HG03558 (cell line): ENCODE measurements around the gene SPTLC1.

Source experiments
- ATAC-seq: cut with Tn5 transposase; IDR thresholded peaks from one replicate; pipeline ENCODE4 v1.9.1; 2021; ENCODE audit warnings: moderate number of reproducible peaks; ENCODE audit not compliant: unreplicated experiment; ENCODE audit errors: extremely low read depth

Gene SPTLC1

DNA sequence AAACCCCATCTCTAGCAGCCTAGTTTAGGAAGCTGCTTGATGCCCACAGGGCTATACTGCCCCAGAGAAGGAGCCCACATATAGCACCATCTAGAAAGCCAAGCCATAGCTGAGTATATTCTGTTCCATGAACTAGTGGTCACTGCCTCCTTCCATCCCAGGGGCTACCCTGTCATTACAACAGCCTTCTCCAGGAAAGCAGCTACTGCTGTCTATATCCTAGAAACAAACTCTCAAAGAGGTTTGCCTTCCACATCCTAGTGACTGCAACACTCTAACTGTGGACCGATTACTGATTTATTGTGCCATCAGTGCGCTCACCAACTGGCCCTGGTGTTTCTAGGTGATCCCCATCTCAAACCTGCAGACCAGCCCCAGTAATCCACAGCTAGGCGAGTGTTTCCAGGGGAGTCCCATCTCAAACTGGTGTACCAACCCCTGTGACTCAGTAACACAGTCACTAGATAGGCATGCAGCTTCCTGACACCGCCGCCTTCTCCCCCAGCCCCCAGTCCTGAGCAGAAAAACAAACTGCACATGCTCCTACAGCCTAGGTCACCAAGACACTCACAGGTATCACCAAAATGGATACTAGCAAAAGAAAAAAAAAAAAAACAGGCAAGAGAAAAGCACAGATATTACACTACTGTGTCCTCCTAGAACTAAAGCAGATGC, 14.8 kb downstream of the SPTLC1 start:
- no peak for ATAC-seq

DNA sequence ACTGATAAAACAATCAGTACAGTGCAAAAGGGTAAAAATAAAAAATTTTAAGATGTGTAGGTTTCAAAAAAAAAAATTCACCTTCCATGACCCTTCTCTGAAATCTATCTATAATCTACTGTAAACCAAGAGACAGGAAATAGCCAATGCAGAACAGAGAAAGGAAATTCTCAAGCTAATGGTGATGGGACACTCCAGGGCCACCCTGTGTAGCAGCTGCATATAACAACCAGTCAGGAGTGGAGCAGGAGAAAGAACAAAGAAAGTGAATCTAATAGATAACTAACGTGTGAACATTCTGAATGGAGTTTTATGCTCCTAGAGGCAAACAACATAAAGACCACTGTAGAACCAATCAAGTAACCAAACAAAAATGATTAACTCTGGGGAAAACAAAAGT, 16.6 kb downstream of the SPTLC1 start:
- no peak for ATAC-seq

DNA sequence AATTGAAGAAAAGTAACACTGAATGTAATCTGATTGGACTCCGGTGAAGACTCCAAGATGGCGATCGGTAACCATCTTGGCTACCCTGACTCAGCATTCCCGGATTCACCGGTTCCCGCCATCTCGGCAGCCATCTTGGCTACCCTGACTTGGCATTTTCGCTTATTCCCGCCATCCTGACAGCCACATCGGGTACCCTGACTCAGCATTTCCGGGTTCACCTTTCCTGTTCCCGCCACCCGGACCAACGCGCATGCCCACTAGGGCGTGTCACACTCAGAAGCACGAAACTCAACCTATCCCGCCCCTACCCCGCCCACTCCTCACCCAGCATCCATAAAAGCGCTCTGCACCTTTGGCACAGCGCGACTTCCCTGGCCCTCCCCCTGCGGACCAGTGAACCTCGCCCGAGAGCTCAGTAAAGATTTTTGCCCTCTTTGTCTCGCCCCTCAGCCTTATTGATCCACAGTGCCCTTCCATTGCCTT, 17.2 kb downstream of the SPTLC1 start:
- no peak for ATAC-seq

DNA sequence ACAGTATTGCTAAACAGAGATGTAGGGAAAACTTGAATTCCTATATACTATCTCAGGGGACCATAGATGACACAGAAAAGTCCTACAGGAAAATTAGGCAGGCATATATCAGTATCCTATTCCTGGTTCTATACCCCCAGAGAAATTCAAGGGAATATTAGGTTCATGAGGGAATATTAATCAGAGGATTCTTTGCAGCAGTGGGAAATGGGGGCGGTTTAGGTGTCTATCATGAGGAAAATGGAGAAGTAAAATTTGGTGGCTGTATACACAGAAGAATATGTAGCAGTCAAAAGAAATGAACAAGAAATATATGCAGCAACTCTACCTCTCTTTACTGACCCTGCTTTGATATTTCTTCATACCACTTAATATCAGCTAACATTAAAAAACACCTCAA, 20.0 kb downstream of the SPTLC1 start:
- ATAC-seq: no peak

DNA sequence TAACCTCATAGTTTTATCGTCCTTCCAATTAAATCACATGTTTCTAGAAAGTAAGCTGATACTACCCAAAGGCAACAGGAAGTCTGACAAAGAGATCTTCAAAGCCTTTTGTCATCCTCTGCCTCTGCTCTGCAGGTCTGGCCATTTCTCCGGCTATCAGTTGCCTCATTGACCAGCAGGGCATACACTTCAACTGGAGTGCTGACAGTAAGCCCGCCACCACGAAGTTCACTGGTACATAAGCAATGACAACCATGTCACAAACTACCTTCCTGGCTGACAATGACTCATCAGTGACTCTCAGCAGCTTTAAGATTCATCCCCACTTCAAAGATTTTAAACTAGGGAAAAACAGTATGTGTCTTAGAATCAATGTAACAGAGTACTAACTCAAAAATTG, 20.6 kb downstream of the SPTLC1 start:
- ATAC-seq: no peak

DNA sequence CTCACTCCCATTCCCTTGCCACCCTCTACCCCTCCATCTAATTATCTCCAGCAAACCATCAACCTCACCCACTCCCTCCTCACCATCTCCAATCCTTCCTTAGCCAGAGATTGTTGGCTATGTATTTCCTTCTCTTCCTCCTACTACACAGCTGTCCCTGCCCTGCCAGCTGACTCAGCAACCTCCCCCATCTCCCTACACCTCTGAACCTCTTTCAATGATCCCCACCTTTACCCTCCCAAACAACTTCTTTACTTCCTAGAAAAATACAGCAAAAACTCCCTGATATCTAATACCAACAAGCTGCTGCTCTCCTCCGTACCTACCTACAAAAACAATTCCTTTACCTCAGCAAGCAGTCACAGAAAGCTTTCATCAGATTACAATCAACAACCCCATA, 37.3 kb downstream of the SPTLC1 start:
- no peak for ATAC-seq

DNA sequence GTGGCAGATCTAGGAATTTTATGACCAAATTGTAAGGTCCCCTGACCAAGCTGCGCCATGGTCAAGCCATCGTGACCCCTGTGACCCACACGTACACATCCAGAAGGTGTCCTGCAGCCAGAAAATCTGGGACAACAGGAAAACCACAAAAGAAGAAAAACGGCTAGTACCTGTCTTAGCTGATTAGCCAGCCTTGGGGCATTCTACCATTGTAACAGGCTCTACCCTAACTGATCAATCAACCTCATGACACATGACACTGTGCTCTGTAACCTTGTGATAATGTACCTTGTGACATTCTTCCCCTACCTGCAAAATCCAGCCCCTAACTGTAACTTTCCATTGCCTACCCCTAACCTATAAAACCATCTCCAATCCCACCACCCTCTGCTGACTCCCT, 43.6 kb downstream of the SPTLC1 start:
- no peak for ATAC-seq

DNA sequence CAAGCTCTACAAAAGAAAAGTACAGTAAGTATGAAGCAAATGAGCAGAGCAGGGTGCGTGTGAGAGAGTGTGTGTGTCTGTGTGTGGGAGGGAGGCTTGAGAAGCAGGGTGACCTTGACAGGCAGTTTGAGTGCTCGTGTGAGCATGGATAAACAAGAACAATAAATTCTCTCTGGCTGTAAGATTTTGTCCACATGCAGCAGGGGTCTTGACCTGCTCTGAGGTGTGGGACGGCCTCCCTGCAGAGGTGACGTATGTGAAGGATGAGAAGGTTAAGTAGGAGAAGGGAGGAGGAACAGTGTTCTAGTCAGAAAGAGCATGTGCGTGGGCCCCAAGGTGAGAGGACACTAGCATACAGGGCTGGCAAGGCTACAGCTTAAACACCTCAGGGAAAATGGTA, 49.0 kb downstream of the SPTLC1 start:
- no peak for ATAC-seq

DNA sequence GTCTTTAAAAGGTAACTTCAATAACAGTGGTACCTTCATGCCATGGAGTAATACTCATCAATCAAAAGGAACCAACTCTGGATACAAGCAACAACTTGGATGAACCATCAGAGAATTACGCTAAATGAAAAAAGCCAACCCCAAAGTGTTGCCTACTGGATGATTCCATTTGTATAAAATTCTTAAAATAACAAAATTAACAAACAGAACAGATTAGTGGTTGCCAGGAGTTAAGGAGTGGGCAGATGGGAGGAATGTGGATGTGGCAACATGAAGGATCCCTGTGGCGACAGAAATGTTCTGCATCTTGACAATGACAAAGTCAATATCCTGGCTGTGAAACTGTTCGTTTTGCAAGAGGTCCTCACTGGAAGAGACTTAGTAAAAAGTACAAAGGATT, 50.5 kb downstream of the SPTLC1 start:
- no peak for ATAC-seq

DNA sequence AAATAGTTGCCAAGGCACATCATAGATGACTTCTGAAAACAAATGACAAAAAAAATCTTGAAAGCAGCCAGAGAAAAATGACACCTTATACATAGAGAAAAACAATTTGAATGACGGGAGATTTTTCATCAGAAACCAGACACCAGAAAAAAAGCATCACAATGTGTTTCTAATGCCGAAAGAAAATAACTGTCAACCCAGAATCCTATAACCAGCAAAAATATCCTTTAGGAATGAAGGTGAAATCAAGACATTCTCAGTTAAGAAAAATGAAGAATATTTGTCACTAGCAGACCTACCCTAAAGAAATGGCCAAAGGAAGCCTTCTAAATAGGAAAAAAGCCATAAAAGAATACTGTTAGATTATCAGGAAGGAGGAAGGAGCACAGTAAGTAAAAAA, 54.0 kb downstream of the SPTLC1 start:
- ATAC-seq: no peak

DNA sequence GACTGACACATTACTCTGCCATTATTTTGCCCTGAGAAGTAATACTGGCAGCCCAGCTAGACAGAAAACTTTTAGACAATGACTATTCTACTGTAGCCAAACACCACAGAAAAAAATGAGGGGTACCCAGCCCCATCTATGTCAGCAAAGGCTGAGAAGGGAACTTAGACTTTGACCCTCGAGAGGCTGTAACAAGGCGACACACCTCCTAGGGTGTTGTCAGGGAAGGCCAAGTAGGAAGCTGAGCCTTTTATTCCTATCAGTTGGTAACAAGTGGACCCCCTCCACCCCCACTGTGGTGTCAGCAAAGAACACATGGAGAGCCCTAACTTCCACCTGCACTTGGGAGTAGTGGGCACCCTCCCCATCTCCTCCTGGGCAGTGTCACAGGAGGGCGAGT, 55.6 kb downstream of the SPTLC1 start:
- no peak for ATAC-seq

DNA sequence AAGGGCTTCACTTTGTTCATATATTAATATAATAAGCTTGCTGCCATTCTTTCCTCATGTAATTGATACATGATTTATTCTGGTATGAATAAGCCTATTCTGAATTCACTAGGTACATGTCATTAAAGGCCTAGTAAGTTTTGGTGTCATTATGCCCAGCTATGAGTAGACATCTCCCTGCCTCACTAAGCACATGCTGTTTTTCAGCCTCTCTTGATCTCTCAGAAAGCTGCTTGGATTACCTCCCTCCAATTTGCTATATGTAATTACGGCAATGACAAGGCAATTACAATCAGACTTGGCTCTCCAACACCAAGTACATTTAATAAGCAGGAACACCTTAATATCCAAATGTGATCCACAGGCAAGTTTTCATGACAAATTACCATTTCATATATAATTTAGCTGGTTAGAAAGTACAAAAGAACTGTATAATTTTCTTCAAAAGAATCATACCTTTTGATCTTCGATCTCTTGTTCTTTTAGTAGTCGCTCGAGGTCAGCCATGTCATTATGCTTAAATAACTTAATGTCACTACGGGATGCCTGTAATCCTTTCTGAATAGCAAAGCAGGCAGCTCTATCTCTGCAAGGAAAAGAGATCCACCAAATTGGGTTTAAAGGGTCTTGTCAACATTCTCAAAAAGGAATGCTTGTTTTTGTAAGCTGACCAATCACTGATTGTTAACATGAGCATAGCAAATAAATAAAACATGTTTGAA, 56.3 kb downstream of the SPTLC1 start:
- no peak for ATAC-seq

DNA sequence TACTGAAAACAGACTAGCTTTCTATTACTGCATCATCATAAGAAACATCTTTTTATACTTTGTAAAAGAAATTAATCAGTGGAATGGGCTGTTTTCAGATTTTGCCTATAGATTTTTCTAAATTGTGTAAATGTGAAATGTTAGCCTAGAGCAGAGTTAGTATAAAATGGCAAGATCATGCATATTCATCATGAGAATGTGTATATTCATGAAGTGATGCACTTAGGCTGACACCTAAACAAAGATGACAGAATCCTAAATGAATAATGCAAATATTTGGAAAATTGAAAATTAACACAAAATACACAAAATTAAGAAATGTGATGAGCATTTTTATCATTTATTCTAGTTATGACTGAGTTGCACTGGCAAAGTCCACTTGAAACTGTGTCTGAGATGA, 57.2 kb downstream of the SPTLC1 start:
- ATAC-seq: no peak

DNA sequence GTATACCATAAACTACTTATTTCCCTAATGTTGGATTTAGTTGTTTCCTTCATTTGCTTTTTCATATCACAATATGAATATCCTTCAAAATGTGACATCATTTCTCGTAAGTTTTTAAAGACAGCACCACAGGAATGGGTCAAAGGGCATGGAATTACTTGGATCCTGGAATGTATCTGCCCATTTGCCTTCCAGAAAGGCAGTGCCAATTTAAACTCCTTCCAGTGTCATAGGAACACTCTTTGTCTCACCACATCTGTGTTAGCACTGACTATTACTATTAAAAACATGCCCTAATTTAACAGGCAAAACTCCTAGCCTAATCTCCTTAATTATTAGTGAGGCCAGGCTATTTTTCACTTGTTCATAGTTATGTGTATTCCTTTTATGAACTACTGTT, 58.0 kb downstream of the SPTLC1 start:
- no peak for ATAC-seq

DNA sequence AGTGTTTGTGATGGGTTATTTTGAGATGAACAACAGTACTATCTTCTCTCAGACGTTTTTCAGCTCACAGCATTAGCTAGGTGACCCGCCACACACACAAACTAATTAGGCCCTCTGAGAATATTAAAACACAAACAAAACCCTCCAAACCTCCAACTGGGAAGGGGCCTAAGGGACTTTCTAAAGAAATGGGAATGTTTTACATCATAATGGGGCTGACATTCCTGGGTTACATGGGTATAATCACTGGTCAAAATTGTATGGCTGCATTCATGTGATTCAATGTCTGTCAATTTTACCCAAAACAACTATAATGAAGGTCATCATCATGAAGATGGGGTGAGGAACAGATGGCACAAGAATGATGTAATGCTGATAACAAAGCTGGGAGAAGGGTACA, 59.6 kb downstream of the SPTLC1 start:
- no peak for ATAC-seq

DNA sequence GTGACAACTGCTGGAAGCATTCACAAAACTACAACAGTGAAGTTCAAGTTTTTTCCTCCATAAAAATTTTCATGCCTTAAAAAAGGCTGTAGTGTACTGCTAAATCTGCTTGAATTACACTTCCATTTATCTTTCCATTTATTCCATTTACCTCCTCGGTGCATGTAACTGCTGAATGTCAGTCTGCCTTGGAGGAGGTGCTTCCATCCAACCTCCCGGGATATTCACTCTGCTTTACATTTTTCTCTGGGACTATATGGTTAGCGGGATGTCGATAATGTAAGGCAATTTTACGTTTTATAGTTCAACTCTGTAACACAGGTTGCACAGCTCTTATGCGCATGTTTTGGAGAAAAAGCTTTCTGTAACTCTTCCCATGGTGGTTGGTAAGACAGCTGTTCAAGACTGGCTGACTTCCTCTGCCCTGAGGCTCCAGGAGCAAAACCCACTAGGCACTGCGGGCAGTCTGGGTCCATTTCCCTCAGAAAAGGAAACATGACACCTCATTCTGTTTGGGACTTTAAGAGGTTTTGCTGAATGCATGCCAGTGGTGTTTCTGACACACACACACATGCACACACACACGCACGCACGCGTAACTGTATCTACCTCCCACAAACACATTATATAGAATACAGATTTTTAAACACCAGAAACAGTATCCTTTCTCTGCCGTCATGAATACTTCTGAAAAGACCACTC, 66.1 kb downstream of the SPTLC1 start:
- no peak for ATAC-seq

DNA sequence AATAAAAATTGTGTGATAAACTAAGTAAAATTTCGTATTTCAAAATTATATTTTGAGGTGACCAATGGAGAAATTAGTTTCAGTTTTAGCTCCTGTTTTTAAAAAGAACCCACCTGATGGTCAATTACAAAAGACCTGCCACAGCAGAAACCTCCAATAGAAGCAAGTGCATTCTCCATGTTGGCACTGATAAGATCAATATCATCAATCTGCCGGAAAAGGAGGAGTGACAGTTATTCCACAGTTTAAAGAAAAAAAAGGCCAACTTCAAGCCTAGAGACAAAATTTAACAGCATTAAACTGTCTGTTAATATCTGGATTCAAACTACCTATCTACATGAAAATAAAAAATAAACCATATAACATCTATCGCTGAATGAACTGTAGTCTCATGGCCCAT, 67.7 kb downstream of the SPTLC1 start:
- no peak for ATAC-seq

DNA sequence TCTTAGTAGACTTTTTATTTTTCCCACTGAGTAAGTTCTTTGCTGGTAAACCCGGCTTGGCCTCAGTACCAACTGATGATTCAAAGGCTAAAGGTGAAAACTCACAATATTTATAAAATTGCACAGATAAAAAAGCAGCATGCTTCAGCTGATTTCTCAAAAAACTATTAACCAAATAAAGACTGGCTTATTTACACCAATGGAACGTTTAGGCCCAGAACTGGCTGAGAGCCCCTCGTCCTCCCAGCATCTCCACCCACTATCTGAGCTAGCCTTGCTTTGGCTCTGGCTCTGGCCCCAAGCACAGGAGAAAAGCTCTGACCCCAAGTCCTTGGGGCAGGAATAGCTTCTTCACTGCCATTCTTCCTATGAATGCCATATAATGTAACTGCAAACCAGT, 68.5 kb downstream of the SPTLC1 start:
- ATAC-seq: no peak

DNA sequence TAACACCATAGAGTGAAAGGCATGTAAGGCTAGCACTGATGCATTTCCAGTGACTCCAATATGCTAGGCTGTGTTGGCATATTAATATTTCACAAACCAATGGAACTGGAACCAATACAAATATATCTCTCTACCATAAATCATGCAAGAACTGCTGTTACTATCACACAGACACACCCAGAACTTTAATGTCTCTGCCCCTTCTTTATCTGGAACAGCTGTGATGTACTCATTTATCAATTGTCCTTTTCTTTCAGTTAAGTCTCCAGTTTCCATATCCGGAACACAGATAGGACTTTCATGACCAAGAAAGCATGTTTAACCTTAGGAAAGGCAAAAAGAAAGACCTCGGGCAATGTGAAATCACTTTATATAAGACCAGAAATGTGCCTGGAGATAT, 70.3 kb downstream of the SPTLC1 start:
- no peak for ATAC-seq

DNA sequence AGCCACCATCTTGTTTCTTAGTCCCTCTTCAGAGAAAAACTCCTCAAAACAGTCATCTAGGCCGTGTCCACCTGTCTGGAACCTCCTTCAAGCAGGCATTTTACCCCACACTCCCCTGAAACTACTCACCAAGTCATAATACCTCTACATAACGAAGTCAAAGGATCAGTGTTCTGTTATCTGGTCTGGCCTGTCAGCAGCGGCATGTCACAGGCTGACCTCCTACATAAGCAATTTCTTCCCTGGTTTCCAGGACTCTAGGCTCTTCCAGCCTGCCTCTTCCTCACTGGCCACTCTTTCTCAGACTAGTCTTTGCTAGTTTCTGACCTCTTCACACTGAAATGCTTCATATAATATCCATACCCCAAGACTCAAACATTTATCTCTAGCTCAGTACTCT, 72.2 kb downstream of the SPTLC1 start:
- no peak for ATAC-seq

DNA sequence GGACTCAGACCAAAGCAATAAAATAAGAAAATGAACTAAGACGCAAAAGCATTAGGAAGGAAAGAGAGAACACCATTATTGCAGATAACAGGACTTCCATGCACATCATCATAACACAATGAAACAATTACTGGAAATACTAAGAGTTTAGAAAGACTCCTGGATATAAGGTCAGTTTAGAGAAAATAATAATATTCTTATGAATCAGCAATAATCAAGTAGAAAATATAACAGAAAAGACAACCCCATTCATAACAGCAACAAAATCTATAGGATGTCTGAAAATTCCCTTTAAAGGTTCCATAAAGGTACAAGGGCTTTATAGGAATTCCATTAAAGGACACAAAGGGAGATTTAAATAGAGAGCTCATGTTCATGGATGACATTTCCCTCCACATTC, 73.0 kb downstream of the SPTLC1 start:
- no peak for ATAC-seq

DNA sequence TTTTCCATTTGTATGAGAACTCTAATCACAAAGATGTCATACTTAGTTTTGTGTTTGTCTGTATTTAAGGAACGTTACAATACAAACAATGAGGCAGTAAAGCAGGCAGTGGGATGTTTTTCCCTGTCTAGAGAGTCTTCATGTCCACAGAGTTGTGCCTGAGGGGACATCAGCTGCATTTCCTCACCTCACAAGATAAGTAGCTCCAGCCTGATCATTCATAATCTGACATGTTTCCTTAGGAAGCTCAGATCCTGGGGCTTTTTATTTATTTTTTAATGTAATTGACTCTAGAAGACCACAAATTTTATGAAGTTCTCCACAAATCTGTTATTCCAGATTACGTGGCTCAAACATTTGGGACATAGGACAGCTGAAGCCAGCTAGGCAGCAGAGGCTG, 78.5 kb downstream of the SPTLC1 start:
- no peak for ATAC-seq
